Prostate gland (tissue), 2 donors: ENCODE measurements around the gene ADAMTS13. TPM values are rescaled to one million over a fixed set of nuclear protein-coding genes. Genes with fewer than 3 reads are reported as not detected.

Source experiments
- DNase-seq: peaks from one replicate; pipeline ENCODE4 v3.0.0-alpha.2; 2019; ENCODE audit warnings: low spot score
- H3K27ac ChIP-seq, 2 donors: fragments of 200-600 bp; sonication (generic); 2 replicates each; pipeline ENCODE4 v1.5.1; 2017 to 2019
- H3K27me3 ChIP-seq: fragments of 200-600 bp; sonication (generic); replicated peaks from 2 replicates; pipeline ENCODE4 v1.5.1; 2019; ENCODE audit not compliant: insufficient read depth
- H3K36me3 ChIP-seq, 2 donors: fragments of 200-600 bp; sonication (generic); 1 replicate in 1 of 2; 2 replicates in 1 of 2; pipeline versions ENCODE4 v1.5.1 to v1.8.1; 2017 to 2019
- H3K4me1 ChIP-seq: fragments of 200-600 bp; sonication (generic); replicated peaks from 2 replicates; pipeline ENCODE4 v1.5.1; 2019
- H3K4me3 ChIP-seq, 2 donors: fragments of 200-600 bp; sonication (generic); 2 replicates each; pipeline ENCODE4 v1.5.1; 2017 to 2019
- H3K9me3 ChIP-seq: fragments of 200-600 bp; sonication (generic); 2 replicates; pipeline ENCODE4 v1.5.1; 2017
- CTCF ChIP-seq, 4 experiments: fragments of 200-600 bp in 2 of 4; fragments of 450-650 bp in 2 of 4; sonication (generic) in 2 of 4; IDR thresholded peaks; 1 replicate in 3 of 4; 2 replicates in 1 of 4; pipeline ENCODE4 v1.5.1; 2016 to 2019; ENCODE audit warnings: antibody characterized with exemption in 4 of 4, mild to moderate bottlenecking in 2 of 4, moderate library complexity in 2 of 4
- POLR2A ChIP-seq: fragments of 450-650 bp; IDR thresholded peaks from one replicate; pipeline ENCODE4 v1.6.1; 2016; ENCODE audit warnings: antibody characterized with exemption, mild to moderate bottlenecking
- POLR2AphosphoS5 ChIP-seq: sonication (generic); formaldehyde crosslinking; IDR thresholded peaks from one replicate; pipeline ENCODE4 v1.6.1; 2017; ENCODE audit warnings: antibody characterized with exemption
- WGBS: methylation state at CpG from one replicate; pipeline ENCODE4 v1.1.5; 2018; 5-methylcytosine and 5-hydroxymethylcytosine counted together
- intact Hi-C: fragments of 100-400 bp; cut with DNase I; formaldehyde crosslinking; loops from one replicate; pipeline ENCODE4 v1.14.2; 2022
- total RNA-seq, 2 donors: library from RNA; depleted of rRNA; stranded (reverse); fragments of >200 nt; gene quantifications; one replicate each; pipeline ENCODE4 v1.1.0, GENCODE V29; 2016

ADAMTS13 gene
- total RNA-seq, 2 donors from 2014 or later: 2.8 to 8.1 TPM

DNA sequence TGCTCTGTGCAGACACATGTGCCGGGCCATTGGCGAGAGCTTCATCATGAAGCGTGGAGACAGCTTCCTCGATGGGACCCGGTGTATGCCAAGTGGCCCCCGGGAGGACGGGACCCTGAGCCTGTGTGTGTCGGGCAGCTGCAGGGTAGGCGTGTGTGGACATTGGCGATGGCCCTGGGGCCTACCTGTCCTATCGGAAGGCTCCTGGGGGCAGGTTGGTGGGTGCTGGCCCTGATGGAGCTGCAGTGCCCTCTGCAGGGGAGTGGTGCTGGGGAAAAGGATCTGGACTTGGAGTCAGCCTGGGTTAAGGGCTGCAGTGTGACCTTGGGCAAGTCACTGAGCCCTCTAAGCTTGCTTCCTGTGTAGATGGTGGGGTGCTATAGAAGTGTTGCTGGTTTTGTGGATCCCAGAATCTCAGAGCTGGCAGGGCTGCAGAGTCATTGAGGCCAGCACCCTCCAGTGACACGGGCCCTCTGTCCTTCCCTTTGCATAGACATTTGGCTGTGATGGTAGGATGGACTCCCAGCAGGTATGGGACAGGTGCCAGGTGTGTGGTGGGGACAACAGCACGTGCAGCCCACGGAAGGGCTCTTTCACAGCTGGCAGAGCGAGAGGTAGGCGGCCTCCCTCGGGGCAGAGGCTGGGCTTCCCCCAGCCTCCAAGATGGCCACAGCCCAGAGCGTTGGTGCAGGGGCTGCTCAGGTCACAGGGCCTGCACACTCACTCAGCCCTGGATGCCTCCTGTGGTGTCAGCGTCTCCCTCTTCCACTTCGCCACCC lies 15.8 kb downstream of the ADAMTS13 start:
- DNase-seq: no peak
- intact Hi-C loops: no loop called here
- H3K4me3 ChIP-seq: no peak overlapping the region
- 90% methylated on average over 20 of the region's 20 CpGs for WGBS
- H3K27ac ChIP-seq: no peak overlapping the region
- no peaks in the 10 kb centered on the region for H3K27me3 ChIP-seq
- no peaks in the 10 kb centered on the region for H3K9me3 ChIP-seq
- TF ChIP-seq POLR2AphosphoS5: no peak
- no peak for TF ChIP-seq CTCF (IDR thresholded peaks at IDR 0.05)
- no peak for TF ChIP-seq POLR2A
- no peaks in the 10 kb centered on the region for H3K4me1 ChIP-seq
- no peaks in the 10 kb centered on the region for H3K36me3 ChIP-seq

DNA sequence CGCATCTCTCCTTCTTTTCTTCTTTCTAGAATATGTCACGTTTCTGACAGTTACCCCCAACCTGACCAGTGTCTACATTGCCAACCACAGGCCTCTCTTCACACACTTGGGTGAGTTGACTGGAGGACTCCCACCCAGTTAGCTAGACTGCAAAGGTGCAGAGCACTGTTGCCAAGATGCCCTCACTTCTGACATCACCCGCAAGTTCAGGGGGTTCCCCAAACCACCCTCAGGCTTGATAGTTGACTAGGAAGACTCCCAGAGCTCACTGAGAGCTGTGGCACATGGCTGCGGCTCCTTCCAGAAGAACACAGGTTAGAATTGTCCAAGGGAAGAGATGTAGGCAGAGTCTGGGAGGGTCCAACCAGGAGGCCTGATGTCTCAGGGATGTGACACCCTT lies 17.2 kb downstream of the ADAMTS13 start:
- WGBS: 62% methylated on average over 4 of the region's 4 CpGs
- DNase-seq: no peak
- no peak overlapping the region for H3K4me3 ChIP-seq
- no peak overlapping the region for H3K27ac ChIP-seq
- no peaks in the 10 kb centered on the region for H3K4me1 ChIP-seq
- H3K9me3 ChIP-seq: no peaks in the 10 kb centered on the region
- H3K36me3 ChIP-seq: no peaks in the 10 kb centered on the region
- TF ChIP-seq POLR2A (no peak), CTCF (IDR thresholded peaks at IDR 0.05) (no peak), POLR2AphosphoS5 (no peak)
- intact Hi-C loops: no loop called here
- H3K27me3 ChIP-seq: no peaks in the 10 kb centered on the region

- H3K4me1 ChIP-seq: no peaks in the 10 kb centered on the region
- no peak for DNase-seq
- H3K9me3 ChIP-seq: no peaks in the 10 kb centered on the region
- H3K27ac ChIP-seq: no peak overlapping the region
- 83% methylated on average over 12 of the region's 12 CpGs for WGBS
- intact Hi-C loops: no loop called here
- H3K4me3 ChIP-seq: no peak overlapping the region
- no peaks in the 10 kb centered on the region for H3K27me3 ChIP-seq
- H3K36me3 ChIP-seq: no peaks in the 10 kb centered on the region
- no peak for TF ChIP-seq POLR2AphosphoS5
- no peak for TF ChIP-seq POLR2A
- no peak for TF ChIP-seq CTCF (IDR thresholded peaks at IDR 0.05)
These were observed 18.7 kb downstream of the ADAMTS13 start for GRCh38 chr9:133440874-133441273.

GRCh38 chr9:133441571-133441970 lies 19.4 kb downstream of the ADAMTS13 start:
- Histone ChIP-seq H3K4me1 (no peaks in the 10 kb centered on the region), H3K27ac (no peak overlapping the region), H3K36me3 (no peaks in the 10 kb centered on the region), H3K4me3 (no peak overlapping the region), H3K9me3 (no peaks in the 10 kb centered on the region), H3K27me3 (no peaks in the 10 kb centered on the region)
- TF ChIP-seq CTCF (IDR thresholded peaks at IDR 0.05) (no peak), POLR2AphosphoS5 (no peak), POLR2A (no peak)
- intact Hi-C loops: no loop called here
- DNase-seq: no peak
- WGBS: 74% methylated on average over 5 of the region's 5 CpGs

DNA sequence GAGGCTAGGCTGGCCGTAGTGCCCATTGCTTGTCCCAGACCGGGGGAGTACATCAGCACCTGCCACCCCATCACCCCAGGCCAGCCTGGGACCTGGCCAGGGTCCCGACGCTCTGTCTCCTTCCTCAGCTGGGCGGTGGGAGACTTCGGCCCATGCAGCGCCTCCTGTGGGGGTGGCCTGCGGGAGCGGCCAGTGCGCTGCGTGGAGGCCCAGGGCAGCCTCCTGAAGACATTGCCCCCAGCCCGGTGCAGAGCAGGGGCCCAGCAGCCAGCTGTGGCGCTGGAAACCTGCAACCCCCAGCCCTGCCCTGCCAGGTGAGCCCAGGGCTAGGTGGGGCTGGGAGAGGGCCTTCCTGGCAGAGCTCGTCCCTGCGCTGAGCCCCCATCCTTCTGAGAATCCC lies 21.1 kb downstream of the ADAMTS13 start:
- no peaks in the 10 kb centered on the region for H3K9me3 ChIP-seq
- DNase-seq: no peak
- no peak overlapping the region for H3K4me3 ChIP-seq
- 93% methylated on average over 7 of the region's 15 CpGs for WGBS
- intact Hi-C loops: no loop called here
- H3K4me1 ChIP-seq: no peaks in the 10 kb centered on the region
- no peak overlapping the region for H3K27ac ChIP-seq
- no peaks in the 10 kb centered on the region for H3K27me3 ChIP-seq
- no peaks in the 10 kb centered on the region for H3K36me3 ChIP-seq
- TF ChIP-seq POLR2A: no peak
- TF ChIP-seq CTCF (IDR thresholded peaks at IDR 0.05): no peak
- no peak for TF ChIP-seq POLR2AphosphoS5
